Suprapubic skin (tissue), 3 donors: ENCODE results near the gene NAT8L.

ENCODE experiments used
- CTCF ChIP-seq, 2 donors: fragments of 200-600 bp in 1 of 2; fragments of 450-650 bp in 1 of 2; sonication (generic) in 1 of 2; IDR thresholded peaks; one replicate each; pipeline ENCODE4 v1.5.1; 2016 to 2019; ENCODE audit warnings: antibody characterized with exemption in 2 of 2, mild to moderate bottlenecking in 1 of 2, moderate library complexity in 1 of 2
- POLR2A ChIP-seq, 2 donors: fragments of 450-650 bp; IDR thresholded peaks; one replicate each; pipeline ENCODE4 v1.6.1; 2017; ENCODE audit warnings: antibody characterized with exemption in 2 of 2, mild to moderate bottlenecking in 2 of 2, moderate library complexity in 2 of 2

GRCh38 chr4:2083826-2084160 is 24.7 kb downstream of the NAT8L start:
- TF ChIP-seq CTCF (IDR thresholded peaks at IDR 0.05) (no peak), POLR2A (IDR thresholded peaks at IDR 0.05) (no peak)
